Aorta (tissue), 5 donors: ENCODE results near the gene GPR17. TPM values are rescaled to one million over a fixed set of nuclear protein-coding genes. Genes with fewer than 3 reads are reported as not detected.
A peak's percentile ranks its signal among the peaks of the same experiment; 100 is the strongest.

Source experiments
- ATAC-seq: fragments of 200-7000 bp; cut with Tn5 transposase; one replicate; pipeline ENCODE4 v1.9.1; 2022; ENCODE audit warnings: moderate library complexity; ENCODE audit not compliant: low FRiP score
- DNase-seq, 2 donors: peaks; one replicate each; pipeline ENCODE4 v3.0.0-alpha.2; 2020
- H3K27ac ChIP-seq, 2 donors: one replicate each; pipeline ENCODE4 v1.5.1; 2013; ENCODE audit warnings: low read length in 2 of 2, mild to moderate bottlenecking in 2 of 2, moderate library complexity in 2 of 2, control low read depth in 1 of 2, inconsistent platforms in 1 of 2, low read depth in 1 of 2
- H3K27me3 ChIP-seq, 2 donors: one replicate each; pipeline ENCODE4 v1.6.1; 2013; ENCODE audit warnings: control low read depth in 1 of 2, low read length in 1 of 2, mild to moderate bottlenecking in 1 of 2, moderate library complexity in 1 of 2; ENCODE audit not compliant: insufficient read depth in 2 of 2, control insufficient read depth in 1 of 2
- H3K36me3 ChIP-seq, 2 donors: one replicate each; pipeline ENCODE4 v1.6.1; 2013; ENCODE audit warnings: control low read depth in 1 of 2, low read length in 1 of 2, mild to moderate bottlenecking in 1 of 2; ENCODE audit not compliant: insufficient read depth in 2 of 2, control insufficient read depth in 1 of 2
- H3K4me1 ChIP-seq, 2 donors: one replicate each; pipeline ENCODE4 v1.6.1; 2013; ENCODE audit warnings: low read length in 2 of 2, control low read depth in 1 of 2, mild to moderate bottlenecking in 1 of 2, moderate library complexity in 1 of 2; ENCODE audit not compliant: insufficient read depth in 2 of 2, control insufficient read depth in 1 of 2
- H3K4me3 ChIP-seq, 2 donors: one replicate each; pipeline ENCODE4 v1.5.1; 2013; ENCODE audit warnings: low read length in 2 of 2, control low read depth in 1 of 2, mild to moderate bottlenecking in 1 of 2
- H3K9me3 ChIP-seq: one replicate; pipeline ENCODE4 v1.6.1; 2013; ENCODE audit warnings: mild to moderate bottlenecking, low read length; ENCODE audit not compliant: control insufficient read depth
- WGBS, 2 donors: extraction: QIAGEN DNeasy Blood & Tissue Kit; methylation state at CpG; one replicate each; pipeline ENCODE4 v1.1.7; 2013; 5-methylcytosine and 5-hydroxymethylcytosine counted together
- intact Hi-C, 2 donors: fragments of 100-400 bp; cut with DNase I; formaldehyde crosslinking; loops; one replicate each; pipeline versions ENCODE4 v1.14.2 to v1.15.0; 2022
- polyA plus RNA-seq, 2 donors: library from polyadenylated mRNA; stranded (reverse); fragments of 200-250 nt; gene quantifications; one replicate each; pipeline ENCODE4 v1.2.3, GENCODE V29; 2013
- total RNA-seq, 2 donors: library from RNA; stranded (reverse); fragmentation: NEBNext Ultra II Directional; extraction: Animal tissue kit (Norgen Biotek cat#: 25700); gene quantifications; one replicate each; pipeline ENCODE4 v1.2.1, GENCODE V29; 2021
- donor health status: healthy with polysubstance abuse.
- donor health status: Bipolar disorder and iron deficiency.
- donor health status: DM: no; HTN: no; CAD: no.
- donor health status: DM: no; HTN: no; CAD: no.
- donor health status: DM: yes; HTN: yes; CAD: no.

The GPR17 gene
- total and polyA plus RNA-seq, 4 donors, result 0.16 to 3.7 (median 0.63) TPM; not detected in 1

DNA sequence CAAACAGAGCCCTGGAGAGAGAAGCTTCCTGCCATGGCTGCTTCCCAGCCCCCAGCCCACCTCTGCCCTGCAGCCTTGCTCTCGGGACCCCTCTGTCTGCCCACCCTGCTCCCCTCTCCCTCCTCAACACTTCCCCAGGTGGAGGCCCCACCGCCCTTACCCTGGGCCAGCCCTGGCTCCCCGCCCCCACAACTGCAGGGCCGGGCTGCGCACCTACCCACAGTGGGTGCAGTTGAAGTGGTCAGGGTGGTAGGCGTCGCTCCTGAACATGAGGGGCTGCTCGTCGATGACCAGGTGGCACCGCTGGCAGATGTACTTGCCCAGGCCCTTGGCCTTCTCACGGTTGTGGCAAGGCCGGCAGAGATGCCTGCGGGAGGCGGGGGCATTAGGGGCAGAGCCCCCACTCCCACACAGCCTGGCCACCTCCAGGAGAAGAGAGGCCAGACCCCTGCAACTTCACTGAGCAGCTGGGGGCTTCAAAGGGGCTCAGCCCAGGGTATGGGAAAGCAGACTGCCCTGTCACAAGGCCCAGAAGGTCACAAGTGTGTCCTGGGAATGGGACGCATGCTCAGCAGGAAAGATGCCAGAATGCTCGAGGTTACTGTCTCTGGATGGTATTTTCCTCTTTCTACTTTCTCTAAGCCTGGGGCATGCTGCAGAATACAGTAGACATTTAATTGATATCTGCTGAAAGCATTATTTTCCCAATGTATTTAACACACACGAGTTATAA is 3.1 kb upstream of the GPR17 start:
- no peak for ATAC-seq
- H3K36me3 ChIP-seq, result no peaks in the 10 kb centered on the region
- no peaks in the 10 kb centered on the region for H3K4me1 ChIP-seq
- no peaks in the 10 kb centered on the region for H3K27me3 ChIP-seq
- 77 to 78% methylated on average over 17 of the region's 17 CpGs for WGBS, 2 donors
- no peaks in the 10 kb centered on the region for H3K9me3 ChIP-seq
- intact Hi-C loops, result no loop called here
- no peak overlapping the region for H3K4me3 ChIP-seq
- peak overlapping the region in 1 of 2 donors; percentile 2 for H3K27ac ChIP-seq
- DNase-seq, result no peak

DNA sequence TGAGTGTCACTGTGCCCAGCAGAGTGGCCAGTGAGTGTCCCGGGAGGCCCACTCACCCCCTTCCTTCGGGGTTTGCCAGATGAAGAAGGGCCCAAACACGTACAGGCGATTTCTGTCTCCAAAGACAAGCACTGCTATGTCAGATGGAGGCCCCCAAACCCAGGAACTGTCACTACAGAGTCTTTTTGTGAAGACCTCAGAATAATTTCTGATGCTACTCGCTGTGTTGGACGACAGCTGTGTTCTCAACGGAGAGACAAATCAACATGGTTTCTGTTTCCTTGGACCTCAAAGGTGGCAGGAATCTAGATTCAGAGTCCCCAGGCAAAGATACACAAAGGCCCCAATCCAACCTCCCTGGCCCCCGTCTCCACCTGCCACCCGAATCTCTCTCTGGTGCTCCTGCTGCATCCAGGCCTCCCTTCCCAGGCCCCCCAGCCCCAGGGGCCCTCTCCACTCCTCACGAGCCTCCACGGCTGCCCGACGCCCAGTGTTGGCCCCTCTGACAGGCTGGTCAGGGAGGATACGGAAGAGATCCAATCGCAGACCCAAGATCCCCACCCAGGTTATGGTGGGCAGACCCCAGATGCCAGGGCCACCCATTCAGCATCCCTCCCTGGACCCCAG is 2.4 kb upstream of the GPR17 start:
- Histone ChIP-seq H3K9me3 (no peaks in the 10 kb centered on the region), H3K27ac (no peak overlapping the region), H3K27me3 (no peaks in the 10 kb centered on the region), H3K4me3 (no peak overlapping the region), H3K4me1 (no peaks in the 10 kb centered on the region), H3K36me3 (no peaks in the 10 kb centered on the region)
- intact Hi-C loops, result no loop called here
- WGBS, 2 donors, result 83 to 86% methylated on average over 15 of the region's 15 CpGs
- ATAC-seq (no peak), DNase-seq (no peak)

DNA sequence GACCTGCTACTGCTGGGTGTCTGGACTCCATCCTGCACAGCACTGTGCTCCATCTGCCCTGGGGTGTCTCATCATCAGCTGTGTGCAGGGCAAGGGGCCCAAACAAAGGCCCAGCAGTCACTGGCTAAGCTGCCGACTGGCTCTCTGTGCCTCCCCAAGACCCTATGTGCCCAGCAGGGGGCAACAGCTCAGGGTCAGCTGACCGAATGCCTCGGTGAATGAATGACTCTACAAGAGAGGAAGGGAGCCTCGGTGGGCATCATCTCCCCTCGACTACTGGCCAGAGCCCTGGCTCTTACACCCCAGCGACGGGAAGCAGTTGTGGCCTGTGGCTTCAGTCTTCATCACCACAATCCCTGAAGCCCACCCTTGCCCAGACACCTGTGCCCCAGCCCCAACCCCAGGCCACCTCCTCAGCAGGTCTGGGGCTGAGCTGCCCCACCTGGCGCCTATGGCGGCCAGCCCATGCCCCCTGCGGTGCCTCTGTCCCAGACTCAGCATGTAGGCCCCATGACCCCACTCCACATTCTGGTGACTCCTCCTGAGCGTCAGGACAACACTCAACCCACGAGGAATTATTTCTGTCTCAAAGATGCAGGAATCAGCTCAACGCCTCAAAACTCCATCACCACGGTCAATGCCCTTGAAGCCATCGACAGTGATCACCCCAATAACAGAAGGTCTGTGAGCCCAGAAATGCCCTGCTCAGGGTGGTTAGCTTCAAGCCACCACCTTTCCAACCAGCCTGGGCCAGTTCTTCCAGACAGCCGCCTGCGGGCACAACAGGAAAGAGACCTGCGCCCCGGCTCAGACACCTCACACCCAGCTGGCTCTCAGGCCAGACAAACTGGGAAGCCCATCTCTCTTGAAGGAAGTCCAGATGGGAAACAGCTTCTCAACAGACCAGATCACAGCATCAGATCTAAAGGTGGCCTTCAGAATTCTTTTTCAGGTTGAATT is 1.6 kb upstream of the GPR17 start:
- Histone ChIP-seq H3K27ac (no peak overlapping the region), H3K36me3 (no peaks in the 10 kb centered on the region), H3K4me1 (no peaks in the 10 kb centered on the region), H3K27me3 (no peaks in the 10 kb centered on the region), H3K4me3 (no peak overlapping the region), H3K9me3 (no peaks in the 10 kb centered on the region)
- intact Hi-C loops, result loop anchor here in 1 of 2 donors (5.0 kb wide), 1 partner anchor 48 kb away; no protein-coding TSS in a partner anchor
- ATAC-seq, result no peak
- DNase-seq, result no peak
- 80 to 82% methylated on average over 19 of the region's 19 CpGs for WGBS, 2 donors

DNA sequence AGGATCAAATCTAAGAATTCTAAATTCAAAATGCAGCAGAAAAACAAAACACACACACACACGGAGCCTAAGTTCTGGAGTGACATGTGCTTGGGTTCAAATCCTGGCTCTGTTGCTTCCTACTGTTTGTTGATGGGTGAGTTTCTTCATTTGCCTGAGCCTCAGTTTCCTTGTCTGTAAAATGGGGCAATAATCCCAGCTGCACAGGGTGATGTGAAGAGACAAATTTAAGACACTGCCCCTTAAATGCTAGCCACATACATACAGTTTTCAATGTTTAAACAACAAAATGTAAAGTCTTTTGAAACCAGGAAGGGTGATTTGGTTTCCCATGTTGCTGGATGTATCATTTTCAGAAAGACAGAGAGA is 943 bp upstream of the GPR17 start:
- Histone ChIP-seq H3K27me3 (no peaks in the 10 kb centered on the region), H3K36me3 (no peaks in the 10 kb centered on the region), H3K4me3 (no peak overlapping the region), H3K4me1 (no peaks in the 10 kb centered on the region), H3K27ac (no peak overlapping the region), H3K9me3 (no peaks in the 10 kb centered on the region)
- 45 to 64% methylated on average over 1 of the region's 1 CpG for WGBS, 2 donors
- ATAC-seq (no peak), DNase-seq (no peak)
- intact Hi-C loops, result loop anchor here in 1 of 2 donors (5.0 kb wide), 1 partner anchor 47 kb away; no protein-coding TSS in a partner anchor

DNA sequence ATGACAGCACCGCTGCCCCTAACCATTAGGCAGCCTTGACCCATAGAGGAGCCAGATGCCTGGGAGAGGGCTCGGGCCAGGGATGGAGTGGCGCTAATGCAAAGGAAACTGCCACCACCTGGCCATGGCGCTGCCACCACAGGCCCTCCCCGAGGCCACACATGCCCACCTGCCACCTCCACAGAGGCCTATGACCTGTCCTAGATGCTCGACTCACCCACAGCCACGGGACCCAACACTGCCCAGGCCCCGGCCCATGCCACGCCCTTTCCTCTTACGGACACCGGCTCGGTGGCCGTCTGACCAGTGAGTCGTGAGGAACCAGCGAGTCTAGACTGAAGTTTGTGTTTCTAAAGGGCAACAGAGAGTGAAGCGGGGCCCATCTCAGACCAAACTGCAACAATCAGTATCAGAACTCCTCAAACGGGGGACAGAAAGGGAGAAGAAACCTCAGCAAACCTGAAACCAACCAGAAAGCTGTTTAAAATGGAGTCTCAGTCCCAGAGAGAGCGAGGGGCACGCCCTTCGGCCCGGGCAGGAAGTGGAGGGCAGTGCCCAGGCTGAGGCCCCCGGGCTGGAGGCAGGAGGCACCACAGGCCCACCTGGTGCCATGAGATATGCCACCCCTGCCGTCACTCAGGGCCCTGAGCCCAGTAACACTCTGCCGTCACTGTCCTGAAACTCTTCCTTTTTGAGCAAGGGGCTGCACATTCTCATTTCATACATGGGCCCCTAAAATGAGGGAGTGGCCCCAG is 711 bp downstream of the GPR17 start:
- DNase-seq, result peak in 1 of 2 donors; percentile 54
- H3K4me1 ChIP-seq, result no peaks in the 10 kb centered on the region

DNA sequence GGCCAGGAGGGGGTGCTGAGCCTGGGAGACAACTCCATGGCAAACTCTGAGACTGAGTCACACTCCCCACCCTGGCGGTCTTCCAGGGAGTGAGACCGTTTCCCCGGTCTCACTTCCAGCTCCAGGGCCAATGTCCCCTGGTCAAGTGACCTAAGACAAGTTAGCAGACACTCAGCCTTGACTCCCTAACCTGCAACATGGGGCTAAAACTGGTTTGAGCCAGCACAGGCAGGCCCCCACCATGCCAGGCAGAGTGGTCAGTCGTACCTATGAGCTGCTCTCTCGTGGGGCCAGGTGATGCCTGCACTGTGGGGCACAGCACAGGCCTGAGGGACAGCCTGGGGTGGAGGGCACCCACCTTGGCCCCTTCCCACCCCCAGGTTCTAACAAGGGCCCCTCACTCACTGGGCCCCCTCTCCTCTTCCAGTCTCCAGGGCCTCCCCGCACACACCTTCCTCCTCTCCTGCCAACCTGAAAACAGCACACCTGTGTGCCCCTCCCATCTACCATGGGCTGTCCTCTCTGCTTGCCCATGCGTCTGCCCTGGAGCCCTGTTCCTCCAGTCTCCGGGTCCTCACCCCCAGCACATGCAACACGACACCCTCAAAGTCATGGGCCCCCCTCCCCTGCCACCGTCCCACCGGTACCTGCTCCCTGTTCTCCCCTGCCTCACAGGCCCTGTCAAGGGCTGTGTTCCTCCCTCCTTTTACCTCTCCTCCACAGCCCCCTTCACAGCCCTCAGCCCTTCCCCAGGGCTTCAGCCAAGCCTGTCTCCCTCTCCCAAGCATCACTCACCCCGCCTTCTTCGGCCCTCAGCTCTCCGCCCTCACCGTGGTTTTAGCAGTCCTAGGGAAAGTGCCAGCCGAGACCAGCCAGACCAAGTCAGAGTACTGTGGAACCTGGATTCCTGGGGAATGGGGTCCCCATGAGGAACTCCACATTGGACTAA is 1.6 kb downstream of the GPR17 start:
- DNase-seq (peak; percentile 89 to 93), ATAC-seq (peak; percentile 38)
- H3K4me1 ChIP-seq, result no peaks in the 10 kb centered on the region
- H3K27me3 ChIP-seq, result no peaks in the 10 kb centered on the region
- H3K36me3 ChIP-seq, result peaks cover 0 to 3% of the 10 kb centered on the region in 2 donors
- WGBS, 2 donors, result 46 to 50% methylated on average over 16 of the region's 16 CpGs
- no peak overlapping the region for H3K4me3 ChIP-seq
- H3K27ac ChIP-seq, result peak overlapping the region in 1 of 2 donors; percentile 43
- H3K9me3 ChIP-seq, result no peaks in the 10 kb centered on the region
- intact Hi-C loops, result loop anchor here in 1 of 2 donors (5.0 kb wide), 1 partner anchor 45 kb away; no protein-coding TSS in a partner anchor

More for the DNA sequence above, 711 bp downstream of the GPR17 start:
- intact Hi-C loops, result loop anchor here in 1 of 2 donors (5.0 kb wide), 1 partner anchor 46 kb away; no protein-coding TSS in a partner anchor
- H3K4me3 ChIP-seq, result no peak overlapping the region
- H3K27ac ChIP-seq, result peak overlapping the region in 1 of 2 donors; percentile 43
- peaks cover 0 to 3% of the 10 kb centered on the region in 2 donors for H3K36me3 ChIP-seq
- ATAC-seq, result no peak
- H3K27me3 ChIP-seq, result no peaks in the 10 kb centered on the region
- H3K9me3 ChIP-seq, result no peaks in the 10 kb centered on the region
- WGBS, 2 donors, result 66 to 73% methylated on average over 24 of the region's 24 CpGs

DNA sequence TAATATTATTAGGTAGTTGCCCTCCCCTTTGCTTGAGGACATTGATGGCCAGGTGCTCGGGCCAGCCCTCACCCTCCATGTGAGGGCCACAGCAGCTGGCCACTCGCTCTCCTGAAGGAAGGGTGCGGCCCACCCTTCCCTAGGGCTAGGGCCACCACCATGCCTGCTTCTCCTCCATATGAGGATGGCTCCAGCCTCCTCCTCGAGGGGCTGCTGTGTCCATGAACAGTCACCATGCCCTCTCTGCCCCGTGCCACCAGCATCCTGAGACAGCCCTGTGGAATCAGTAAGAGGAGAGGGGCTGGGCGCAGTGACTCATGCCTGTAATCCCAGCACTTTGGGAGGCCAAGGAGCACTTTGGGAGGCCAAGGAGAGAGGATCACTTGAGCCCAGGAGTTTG is 2.4 kb downstream of the GPR17 start:
- no peaks in the 10 kb centered on the region for H3K4me1 ChIP-seq
- H3K9me3 ChIP-seq, result no peaks in the 10 kb centered on the region
- no peak overlapping the region for H3K4me3 ChIP-seq
- peak overlapping the region in 1 of 2 donors; percentile 43 for H3K27ac ChIP-seq
- DNase-seq, result peak in 1 of 2 donors; percentile 46
- no peak for ATAC-seq
- H3K27me3 ChIP-seq, result no peaks in the 10 kb centered on the region
- intact Hi-C loops, result loop anchor here in 1 of 2 donors (5.0 kb wide), 1 partner anchor 44 kb away; no protein-coding TSS in a partner anchor
- WGBS, 2 donors, result 87 to 90% methylated on average over 6 of the region's 6 CpGs
- peaks cover 0 to 3% of the 10 kb centered on the region in 2 donors for H3K36me3 ChIP-seq
